Endometrium (tissue), 2 donors: ENCODE measurements around the gene OSMR.
"Not testable (repeated sequence)": the region's sequence is repeated elsewhere in the genome, so short reads cannot be mapped to it uniquely, and the experiment has no call there.

Source experiments
- FAIRE-seq: peaks from 2 replicates; lab custom pipeline; 2012; peaks lifted over from hg19 to GRCh38; lab: Jason Lieb, UNC
- donor health status: control.
- donor health status: control.

Gene OSMR

DNA sequence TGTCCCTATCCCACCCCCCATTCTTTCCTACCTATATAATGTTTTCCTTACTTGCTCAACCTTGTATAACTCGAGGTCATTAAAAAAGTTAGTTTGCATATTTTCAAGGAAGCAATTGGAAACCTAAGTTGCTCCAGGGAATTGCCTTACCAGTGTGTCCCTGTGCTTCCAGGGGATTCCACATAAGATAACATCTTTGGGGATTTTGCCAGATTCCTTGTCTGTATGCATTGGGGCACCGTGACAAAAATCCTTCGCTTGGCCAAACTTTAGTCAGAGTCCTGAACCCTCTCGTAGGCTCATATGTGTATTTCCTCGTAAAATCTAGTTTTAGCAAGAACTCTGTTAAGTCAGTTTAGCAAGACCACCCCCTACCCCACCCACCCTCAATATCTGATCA, 14.7 kb upstream of the OSMR start:
- no peak for FAIRE-seq

DNA sequence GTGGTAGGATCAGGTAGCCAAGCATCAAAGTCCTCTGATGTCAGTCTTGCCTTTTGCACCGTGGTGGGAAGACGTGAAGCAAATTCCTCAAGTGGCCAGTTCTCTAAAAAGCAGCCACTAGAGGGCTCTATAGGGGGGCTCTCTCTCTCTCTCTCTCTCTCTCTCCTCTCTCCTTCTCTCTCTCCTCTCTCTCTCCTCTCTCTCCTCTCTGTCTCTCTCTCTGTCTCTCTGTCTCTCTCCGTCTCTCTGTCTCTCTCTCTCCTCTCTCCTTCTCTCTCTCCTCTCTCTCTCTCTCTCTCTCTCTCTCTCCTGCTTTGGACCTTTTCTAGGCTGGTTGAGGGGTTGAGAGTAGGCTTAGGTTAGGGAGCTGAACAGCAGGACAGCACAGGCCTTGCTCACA, 13.9 kb upstream of the OSMR start:
- FAIRE-seq, result no peak

DNA sequence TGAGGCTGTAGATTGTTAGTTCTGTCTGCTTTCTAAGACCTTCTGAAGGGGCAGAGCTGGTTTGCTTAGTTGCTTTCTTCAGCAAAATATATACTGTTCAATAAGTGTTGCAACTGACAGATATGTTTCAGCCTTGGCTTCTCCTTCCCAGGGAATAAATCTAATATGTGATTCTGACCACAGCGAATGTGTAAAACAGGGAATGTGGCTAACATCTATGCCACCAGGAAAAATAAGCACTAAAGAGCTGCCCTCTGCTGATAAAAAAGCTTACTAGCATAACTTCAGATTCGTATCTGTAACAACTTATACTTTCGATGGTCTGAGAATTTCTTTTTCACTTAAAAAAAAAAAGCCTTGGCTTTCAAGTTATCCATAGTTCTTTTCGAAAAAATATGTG, 13.0 kb upstream of the OSMR start:
- FAIRE-seq, result no peak

DNA sequence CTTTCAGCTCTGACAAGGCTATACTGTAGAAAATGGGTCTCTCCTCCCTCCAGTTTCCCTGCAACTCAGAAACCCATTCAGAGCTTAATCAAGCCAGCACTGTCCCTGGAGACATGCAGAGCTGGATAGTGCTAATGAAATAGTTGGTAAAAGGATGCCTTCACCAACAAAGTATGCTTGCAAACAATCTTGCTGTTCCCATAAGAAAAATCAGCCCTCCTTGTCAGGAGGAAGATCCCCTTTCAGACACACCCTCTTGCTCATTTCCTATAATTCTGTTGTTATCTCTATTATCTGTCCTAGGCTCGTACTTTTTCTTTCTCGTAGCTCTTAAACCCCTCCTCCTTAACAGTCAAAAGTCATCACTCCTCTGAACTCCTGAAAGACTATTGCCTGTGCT, 9.9 kb upstream of the OSMR start:
- no peak for FAIRE-seq

DNA sequence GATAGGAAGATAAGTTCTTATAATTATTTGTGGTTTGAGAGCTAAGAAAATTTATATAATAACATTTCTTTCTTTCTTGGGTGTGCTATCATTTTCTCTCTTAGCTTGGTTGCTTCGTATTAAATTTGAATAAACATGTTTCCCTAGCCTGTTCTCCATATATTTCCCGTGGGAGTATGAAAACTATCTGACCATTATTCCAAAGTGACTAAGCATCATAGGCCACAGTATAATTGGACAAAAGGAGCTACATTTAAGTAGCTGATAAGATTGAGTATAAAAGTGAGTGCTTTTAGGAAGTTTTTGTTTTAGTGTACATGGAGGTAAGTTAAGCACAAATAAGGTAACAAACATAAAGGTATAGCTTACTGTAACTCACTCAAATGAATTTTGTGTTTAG, 8.4 kb upstream of the OSMR start:
- no peak for FAIRE-seq

DNA sequence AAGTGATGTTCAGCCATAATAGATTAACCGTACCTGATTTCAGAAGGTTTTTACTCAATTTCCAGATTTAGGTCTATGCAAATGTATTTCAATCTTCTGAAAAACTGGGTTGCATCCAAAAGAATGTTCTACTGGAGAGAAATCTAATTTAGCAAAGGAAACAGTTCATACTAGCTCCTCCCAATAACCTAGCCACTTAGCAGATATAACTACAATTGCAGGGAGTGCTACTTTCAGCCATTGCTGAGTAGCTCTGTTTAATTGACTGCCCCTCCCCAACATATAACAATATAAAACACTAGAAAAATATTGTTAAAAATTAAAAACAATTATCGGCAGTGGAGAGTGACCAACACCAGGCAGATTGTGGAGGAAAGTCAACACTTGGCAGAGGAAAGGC, 7.9 kb upstream of the OSMR start:
- FAIRE-seq, result no peak

DNA sequence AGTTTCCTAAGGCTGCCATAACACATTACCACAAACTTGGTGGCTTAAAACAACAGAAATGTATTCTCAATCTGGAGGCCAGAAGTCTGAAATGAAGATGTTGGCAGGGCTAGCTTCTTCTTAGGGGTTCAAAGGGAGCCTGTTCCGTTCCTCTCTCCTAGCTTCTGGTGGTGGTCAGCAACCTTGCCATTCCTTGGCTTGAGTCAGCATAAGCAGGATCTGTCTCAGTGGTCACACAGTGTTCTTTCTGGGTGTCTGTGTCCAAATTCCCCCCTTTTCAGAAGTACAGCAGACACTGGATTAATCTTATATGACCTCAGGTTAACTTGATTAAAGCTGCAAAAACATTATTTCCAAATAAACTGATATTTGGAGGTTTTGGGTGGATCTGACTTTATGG, 2.1 kb upstream of the OSMR start:
- no peak for FAIRE-seq

DNA sequence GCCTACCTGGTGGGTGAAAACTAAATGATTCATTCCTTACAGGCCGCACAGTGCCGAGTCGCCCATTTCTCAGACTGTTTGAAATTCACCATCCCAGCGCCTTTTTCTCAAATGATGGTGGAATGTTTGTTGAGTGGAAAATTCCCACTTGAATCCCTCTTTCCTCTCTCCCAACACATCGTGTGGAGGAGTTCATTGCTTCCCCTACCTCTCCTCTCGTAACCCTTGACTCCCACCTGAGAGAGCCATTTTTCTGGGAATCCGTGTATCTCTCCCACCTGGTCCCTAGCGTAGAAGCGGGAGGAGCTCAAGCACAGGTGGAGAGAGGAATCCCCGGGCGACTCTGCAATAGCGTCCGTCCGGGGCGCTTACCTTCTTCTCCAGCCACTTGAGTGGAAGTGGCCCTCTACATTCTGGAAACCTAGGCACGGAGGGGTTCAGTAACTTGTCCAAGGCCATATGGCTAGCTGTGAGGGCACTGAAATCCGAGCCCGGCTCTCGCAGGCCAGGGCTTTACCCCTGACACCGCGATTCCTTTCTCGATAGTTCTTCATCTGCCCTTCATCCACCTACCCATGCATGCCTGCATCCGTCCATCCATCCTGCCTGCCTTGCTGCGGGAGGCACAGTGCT, 683 bp downstream of the OSMR start:
- no peak for FAIRE-seq

DNA sequence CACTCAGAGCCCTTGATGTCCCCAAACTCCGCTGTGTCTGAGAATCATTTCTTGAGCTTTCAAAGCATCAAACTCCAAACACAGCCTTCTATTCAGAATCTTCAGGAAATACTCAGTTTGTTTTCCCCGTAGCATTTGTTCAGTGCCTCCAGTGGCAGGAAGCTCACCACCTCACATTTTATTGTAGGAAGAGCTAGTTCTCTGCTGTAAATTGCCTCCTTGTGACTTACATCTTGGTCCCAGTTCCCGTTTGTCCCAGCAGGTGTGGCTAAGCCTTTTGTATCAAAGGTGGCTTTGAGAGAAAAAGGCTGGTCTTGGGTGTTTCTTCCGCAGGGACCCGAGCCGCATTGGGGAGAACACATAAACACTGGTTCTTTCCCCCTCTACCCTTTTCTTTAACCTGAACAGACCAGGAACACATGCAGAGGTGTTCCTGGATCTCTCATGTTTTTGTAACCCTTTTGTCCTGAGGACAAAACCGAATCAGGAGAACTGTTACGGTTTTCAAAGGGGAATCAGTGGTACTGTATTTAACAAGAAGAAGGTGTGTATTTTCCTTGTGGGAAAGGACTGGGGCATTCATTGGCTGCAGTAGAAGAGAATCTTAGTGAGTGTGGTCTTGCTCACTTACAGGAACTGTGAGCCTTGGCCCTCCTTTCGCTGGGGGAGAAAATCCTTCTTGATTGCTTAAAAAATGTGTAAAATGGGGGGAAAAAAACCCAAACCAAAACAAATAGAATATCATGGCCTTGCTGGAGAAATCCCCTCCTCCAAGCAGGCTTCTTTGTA, 1.9 kb downstream of the OSMR start:
- no peak for FAIRE-seq

DNA sequence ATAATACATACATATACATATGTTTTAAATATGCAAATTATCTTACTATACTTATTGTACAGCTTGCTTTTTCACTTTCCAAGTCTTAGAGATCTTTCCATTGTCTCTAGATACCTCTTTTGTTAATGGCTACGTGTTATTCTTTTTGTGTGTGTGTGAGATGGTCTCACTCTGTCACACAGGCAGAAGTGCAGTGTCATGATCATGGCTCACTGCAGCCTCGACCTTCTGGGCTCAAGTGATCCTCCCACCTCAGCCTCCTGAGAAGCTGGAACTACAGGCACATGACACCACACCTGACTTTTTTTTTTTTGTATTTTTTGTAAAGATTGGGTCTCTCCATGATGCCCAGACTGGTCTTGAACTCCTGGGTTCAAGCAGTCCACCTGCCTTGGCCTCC, 2.8 kb downstream of the OSMR start:
- no peak for FAIRE-seq

DNA sequence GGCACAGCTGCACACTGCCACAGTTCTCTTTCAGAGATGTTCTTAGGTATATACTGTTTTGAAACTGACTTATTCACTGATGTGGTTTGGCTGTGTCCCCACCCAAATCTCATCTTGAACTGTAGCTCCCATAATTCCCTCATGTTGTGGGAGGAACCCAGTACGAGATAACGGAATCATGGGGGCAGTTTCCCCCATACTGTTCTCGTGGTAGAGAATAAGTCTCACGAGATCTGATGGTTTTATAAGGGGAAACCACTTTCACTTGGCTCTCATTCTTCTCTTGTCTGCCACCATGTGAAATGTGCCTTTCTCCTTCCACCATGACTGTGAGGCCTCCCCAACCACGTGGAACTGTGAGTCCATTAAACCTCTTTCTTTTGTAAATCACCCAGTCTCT, 5.8 kb downstream of the OSMR start:
- not testable (repeated sequence) for FAIRE-seq

DNA sequence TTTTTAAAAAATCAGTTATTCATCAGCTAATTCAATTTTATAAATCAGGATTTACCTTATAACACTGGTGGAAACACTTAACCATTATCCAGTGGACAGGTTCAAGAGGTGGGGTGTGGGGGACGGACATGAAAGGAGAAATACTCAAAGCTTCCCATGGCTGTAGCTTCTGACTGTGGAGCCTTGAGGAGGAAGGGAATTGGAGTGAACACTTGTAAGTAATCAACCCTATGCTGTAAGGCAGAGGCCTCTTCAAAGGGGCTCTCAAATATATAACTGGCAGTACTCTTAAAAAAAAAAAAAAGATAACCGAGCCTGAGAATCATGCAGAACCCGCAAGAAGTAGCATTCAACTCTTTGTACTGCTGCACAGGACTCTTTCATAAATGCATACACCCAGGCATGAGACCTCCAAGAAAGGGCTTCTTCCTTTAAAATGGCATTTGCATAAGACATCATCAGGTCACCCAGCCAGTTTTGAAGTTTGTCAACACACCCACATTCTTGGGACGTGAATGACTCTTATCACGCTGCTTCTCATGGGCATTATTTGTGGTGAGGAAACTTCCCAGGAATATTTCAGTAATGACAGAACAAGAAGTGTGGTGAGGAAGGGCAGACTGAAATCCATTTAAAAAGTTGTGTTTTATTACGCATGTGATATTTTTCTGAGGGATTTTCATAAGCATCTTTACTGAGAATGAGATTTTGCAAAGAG, 8.1 kb downstream of the OSMR start:
- no peak for FAIRE-seq

DNA sequence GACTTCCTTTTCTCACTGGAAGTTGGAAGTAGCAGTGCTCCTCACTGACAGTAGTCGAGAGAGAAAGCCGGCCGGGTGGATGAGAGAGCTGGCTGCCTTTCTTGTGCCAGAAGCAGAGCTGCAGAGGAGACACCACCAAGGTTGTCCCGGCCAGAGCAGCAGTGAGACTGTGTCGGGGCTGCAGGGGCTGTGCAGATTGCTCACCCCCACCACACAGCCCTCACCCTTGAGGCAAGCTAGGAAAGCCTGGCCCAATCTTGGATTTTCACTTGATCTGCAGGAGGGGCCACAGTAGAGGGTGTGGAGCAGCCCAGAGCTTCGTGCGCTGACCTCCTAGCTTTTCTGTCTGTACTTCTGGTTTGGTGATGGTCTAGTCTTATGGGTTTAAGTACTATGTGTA, 9.1 kb downstream of the OSMR start:
- no peak for FAIRE-seq

DNA sequence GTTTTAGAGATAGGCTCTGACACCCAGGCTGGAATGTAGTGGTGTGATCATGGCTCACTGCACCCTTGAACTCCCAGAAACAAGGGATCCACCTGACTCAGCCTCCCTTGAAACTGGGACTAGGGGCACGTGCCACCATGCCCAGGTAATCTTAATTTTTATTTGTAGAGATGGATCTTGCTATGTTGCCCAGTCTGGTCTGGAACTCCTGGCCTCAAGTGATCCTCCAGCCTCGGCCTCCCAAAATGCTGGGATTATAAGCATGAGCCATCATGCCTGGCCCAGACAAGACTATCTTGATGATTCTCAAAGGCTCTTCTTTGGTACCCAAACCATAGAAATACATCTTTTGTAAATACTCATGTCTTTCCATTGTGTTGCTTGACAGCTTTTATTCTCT, 10.8 kb downstream of the OSMR start:
- no peak for FAIRE-seq

DNA sequence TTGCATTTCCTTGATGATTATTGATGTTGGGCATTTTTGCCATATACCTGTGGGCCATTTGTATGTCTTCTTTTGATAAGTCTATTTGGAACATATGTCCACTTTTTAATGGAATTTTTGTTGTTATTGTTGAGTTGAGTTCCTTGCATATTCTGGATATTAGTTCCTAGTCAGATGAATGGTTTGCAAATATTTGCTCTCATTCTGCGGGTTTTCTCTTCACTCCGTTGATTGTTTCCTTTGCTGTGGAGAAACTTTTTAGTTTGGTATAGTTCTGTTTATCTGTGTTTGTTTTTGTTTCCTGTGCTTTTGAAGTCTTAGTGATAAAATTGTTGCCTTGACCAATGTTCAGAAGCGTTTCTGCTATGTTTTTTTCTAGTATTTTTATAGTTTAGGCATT, 13.0 kb downstream of the OSMR start:
- no peak for FAIRE-seq

DNA sequence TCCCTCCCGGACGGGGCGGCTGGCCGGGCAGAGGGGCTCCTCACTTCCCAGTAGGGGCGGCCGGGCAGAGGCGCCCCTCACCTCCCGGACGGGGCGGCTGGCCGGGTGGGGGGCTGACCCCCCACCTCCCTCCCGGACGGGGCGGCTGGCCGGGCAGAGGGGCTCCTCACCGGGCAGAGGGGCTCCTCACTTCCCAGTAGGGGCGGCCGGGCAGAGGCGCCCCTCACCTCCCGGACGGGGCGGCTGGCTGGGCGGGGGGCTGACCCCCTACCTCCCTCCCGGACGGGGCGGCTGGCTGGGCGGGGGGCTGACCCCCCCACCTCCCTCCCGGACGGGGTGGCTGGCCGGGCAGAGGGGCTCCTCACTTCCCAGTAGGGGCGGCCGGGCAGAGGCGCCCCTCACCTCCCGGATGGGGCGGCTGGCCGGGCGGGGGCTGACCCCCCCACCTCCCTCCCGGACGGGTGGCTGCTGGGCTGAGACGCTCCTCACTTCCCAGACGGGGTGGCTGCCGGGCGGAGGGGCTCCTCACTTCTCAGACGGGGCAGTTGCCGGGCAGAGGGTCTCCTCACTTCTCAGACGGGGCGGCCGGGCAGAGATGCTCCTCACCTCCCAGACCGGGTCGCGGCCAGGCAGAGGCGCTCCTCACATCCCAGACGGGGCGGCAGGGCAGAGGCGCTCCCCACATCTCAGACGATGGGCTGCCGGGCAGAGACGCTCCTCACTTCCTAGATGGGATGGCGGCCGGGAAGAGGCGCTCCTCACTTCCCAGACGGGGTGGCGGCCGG, 16.4 kb downstream of the OSMR start:
- FAIRE-seq, result not testable (repeated sequence)

DNA sequence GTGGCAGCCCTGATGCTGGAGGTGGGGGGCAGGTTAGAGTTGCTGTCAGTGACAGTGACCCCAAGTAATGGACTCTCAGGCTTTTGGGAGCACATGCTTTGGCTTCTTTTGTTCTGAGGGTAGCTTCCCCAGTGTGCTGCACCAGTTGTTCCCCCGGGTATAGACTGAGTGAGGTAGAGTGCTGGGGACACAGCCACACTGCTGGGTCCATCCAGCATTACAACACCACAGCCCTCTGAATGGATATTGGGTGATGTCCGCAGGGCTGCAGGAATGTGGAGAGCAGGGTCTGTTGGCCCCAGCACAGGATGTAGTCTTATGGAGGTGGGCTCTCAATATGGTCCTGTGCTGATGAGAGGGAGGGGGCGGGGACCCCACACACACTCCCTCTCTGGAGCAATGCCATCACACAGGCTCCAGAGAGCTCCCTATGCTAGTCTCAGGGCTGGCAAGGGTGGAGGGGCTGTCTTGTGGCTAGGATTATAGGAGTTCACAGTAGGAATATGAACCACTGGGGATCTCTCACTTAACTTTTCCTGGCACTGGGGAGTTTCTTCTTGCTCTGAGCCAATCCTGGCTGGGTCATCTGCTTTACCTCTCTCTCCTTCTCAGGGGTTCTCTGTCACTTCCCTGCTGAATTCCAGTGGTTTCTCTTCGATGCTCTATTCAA, 20.7 kb downstream of the OSMR start:
- FAIRE-seq, result no peak

DNA sequence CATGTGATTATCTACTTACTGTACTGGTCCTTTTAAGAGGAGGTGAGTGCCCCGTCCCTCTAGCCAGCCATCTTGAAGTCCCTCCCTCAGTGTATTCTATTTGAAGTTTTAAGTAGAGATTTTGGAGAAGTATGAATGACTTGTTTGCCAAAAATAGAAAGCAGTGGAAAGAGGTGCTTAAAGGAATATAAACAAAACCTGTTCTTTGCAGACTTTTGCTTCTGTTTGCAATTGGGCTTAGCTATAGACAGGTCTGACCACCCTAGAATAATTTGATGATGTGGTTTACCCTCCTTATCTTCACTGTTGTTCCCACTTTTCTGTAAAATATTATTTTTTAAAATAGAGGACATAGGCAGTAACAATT, 21.2 kb downstream of the OSMR start:
- FAIRE-seq, result no peak

DNA sequence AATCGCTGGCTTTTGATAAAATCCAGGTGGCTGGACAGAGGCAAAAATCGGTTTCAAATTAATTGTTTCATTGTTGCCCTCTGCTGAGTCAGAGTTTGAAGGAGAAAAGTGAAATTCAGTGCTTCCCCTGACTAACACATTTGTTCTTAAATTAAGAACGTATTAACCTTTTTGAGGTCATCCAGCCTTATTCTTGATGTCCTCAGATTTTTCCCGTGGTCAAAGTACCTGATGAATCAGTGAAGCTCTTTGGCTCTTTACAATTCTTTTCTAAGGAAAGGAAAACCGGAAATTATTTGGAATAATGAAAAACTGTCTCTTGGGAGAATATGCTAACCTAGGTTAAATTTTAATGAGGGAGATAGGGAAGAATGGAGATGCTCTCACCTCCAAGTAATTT, 21.6 kb downstream of the OSMR start:
- FAIRE-seq, result no peak

DNA sequence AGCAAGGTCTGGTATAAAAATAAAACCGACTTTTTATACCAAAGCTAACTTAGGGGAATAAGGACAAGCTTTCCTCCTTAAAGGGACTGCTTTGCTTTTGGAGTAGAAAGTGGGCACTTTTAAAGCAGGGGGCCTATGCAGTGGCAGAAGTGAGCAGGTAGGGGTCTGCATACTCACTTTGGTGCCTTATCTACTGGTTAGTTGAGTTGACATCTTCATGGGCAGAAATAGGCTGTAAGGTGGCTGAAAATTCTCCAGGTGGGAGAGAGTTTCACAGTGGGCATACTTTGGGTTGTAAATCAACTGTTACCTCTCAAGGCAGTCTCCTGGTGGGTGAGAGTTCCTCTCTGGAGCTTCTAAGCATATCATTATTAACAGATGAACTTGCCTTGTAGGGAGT, 24.8 kb downstream of the OSMR start:
- no peak for FAIRE-seq

DNA sequence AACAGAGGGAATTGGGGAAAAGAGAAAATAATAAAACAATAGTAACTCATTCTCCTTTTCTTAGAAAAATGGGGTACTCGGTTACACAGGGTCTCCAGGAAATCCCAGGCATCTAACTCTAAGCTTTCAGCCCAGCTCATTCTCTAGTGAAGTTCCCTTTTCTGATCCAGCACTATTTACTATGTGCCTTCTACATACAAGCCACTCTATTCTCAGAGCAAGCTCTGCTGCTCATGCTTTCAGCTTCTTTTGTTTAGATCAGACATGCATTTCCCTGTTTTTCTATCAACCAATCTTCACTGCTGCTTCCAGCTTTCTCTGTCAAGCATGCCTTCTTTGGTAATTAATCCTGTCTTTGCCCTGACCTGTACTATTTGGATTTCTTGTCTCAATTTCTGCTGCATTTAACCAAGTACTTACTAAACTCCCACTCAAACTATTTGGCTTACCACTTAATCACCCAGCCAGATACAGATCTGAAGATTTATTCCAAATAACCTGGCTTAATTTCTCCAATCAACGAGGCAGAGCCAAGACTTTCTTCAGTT, 25.3 kb downstream of the OSMR start:
- FAIRE-seq, result no peak
